ENCODE results near the gene MYOZ2.

The MYOZ2 gene

DNA sequence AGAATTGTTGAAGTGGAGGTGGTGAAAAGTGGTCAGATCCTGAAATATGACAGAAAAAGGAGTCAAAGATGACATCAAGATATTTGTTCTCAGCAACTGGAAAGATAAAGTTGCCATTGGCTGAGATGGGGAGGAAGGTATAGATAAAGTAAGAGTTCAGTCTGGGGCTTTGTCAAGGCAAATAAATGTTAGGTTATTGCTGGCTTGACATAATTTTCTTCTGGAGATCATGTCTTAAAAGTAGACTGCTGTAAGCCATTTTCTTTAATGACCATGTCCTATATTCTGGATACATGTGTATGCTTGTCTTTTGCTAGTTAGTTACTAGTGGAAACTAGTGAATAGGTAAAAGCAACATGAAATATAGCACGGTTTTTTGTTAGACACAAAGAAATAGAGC is 82.5 kb downstream of the MYOZ2 start:
- Histone ChIP-seq H3K4me3 (ENCODE audit: low read depth, low read length, poor library complexity, severe bottlenecking) (no peak overlapping the region), H3K79me2 (ENCODE audit: insufficient read depth, low read length) (peaks cover 31% of the 10 kb centered on the region)
- no peak for TF ChIP-seq EZH2 (IDR thresholded peaks at IDR 0.05; ENCODE audit: borderline replicate concordance, low read length)
- TF ChIP-seq, protein P1, sequence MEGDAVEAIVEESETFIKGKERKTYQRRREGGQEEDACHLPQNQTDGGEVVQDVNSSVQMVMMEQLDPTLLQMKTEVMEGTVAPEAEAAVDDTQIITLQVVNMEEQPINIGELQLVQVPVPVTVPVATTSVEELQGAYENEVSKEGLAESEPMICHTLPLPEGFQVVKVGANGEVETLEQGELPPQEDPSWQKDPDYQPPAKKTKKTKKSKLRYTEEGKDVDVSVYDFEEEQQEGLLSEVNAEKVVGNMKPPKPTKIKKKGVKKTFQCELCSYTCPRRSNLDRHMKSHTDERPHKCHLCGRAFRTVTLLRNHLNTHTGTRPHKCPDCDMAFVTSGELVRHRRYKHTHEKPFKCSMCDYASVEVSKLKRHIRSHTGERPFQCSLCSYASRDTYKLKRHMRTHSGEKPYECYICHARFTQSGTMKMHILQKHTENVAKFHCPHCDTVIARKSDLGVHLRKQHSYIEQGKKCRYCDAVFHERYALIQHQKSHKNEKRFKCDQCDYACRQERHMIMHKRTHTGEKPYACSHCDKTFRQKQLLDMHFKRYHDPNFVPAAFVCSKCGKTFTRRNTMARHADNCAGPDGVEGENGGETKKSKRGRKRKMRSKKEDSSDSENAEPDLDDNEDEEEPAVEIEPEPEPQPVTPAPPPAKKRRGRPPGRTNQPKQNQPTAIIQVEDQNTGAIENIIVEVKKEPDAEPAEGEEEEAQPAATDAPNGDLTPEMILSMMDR (IDR thresholded peaks at IDR 0.05; ENCODE audit: low read length), result no peak

DNA sequence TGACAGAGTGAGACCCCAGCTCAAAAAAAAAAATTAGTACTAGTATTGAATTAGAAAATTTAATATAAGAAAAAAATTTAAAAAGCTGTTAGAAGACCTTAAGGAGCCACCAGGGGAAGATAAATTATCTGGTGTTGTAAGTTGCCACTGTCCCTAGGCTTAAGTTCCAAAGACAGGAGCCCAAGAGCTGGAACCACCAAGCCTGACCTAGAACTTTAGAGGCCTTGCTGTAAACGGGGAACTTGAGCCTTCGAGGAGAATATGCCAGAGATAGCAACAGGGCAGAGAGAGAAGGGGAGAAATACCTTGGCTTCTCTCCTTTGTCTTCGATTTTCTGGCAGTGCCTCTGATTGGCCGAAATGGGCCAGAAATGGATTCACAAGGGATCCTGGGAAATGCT is 85.8 kb downstream of the MYOZ2 start:
- H3K27me3 ChIP-seq (ENCODE audit: insufficient read depth, low read length), result no peaks in the 10 kb centered on the region
- H3K9me3 ChIP-seq (ENCODE audit: low read length), result no peaks in the 10 kb centered on the region
- H3K36me3 ChIP-seq (ENCODE audit: insufficient read depth, low read length), result peaks cover 42% of the 10 kb centered on the region
- H3K79me2 ChIP-seq (ENCODE audit: insufficient read depth, low read length), result peaks cover 6% of the 10 kb centered on the region; the same call in 1 of the 2 replicates
- no peaks in the 10 kb centered on the region for H3K9me2 ChIP-seq (ENCODE audit: low read depth, low read length)
- no peak overlapping the region for H3K27ac ChIP-seq (ENCODE audit: low read depth, low read length, poor library complexity, severe bottlenecking)
- no peaks in the 10 kb centered on the region for H3K4me1 ChIP-seq (ENCODE audit: insufficient read depth, low read length, severe bottlenecking)
- H3K4me3 ChIP-seq (ENCODE audit: low read depth, low read length, poor library complexity, severe bottlenecking), result no peak overlapping the region
- no peak overlapping the region for H3K4me2 ChIP-seq (ENCODE audit: low read length)
- H3K9ac ChIP-seq (ENCODE audit: low read length), result no peak overlapping the region
- H4K20me1 ChIP-seq (ENCODE audit: insufficient read depth, low read length), result no peaks in the 10 kb centered on the region
- no peak for TF ChIP-seq EZH2 (IDR thresholded peaks at IDR 0.05; ENCODE audit: borderline replicate concordance, low read length)
- TF ChIP-seq, protein P1 (IDR thresholded peaks at IDR 0.05; ENCODE audit: low read length), result no peak
- no peak overlapping the region for H2AFZ ChIP-seq (ENCODE audit: low read length)
- H3F3A ChIP-seq (ENCODE audit: insufficient read depth, low read length), result no peaks in the 10 kb centered on the region

More for the DNA sequence above, 82.5 kb downstream of the MYOZ2 start:
- no peak overlapping the region for H3K9ac ChIP-seq (ENCODE audit: low read length)
- no peaks in the 10 kb centered on the region for H3K9me3 ChIP-seq (ENCODE audit: low read length)
- peaks cover 23% of the 10 kb centered on the region for H3K4me1 ChIP-seq (ENCODE audit: insufficient read depth, low read length, severe bottlenecking)
- H3K4me2 ChIP-seq (ENCODE audit: low read length), result no peak overlapping the region
- H3K27me3 ChIP-seq (ENCODE audit: insufficient read depth, low read length), result no peaks in the 10 kb centered on the region
- no peak overlapping the region for H3K27ac ChIP-seq (ENCODE audit: low read depth, low read length, poor library complexity, severe bottlenecking)
- no peaks in the 10 kb centered on the region for H4K20me1 ChIP-seq (ENCODE audit: insufficient read depth, low read length)
- no peaks in the 10 kb centered on the region for H3K9me2 ChIP-seq (ENCODE audit: low read depth, low read length)
- H3F3A ChIP-seq (ENCODE audit: insufficient read depth, low read length), result no peaks in the 10 kb centered on the region
- peaks cover 37% of the 10 kb centered on the region for H3K36me3 ChIP-seq (ENCODE audit: insufficient read depth, low read length)
- no peak overlapping the region for H2AFZ ChIP-seq (ENCODE audit: low read length)

DNA sequence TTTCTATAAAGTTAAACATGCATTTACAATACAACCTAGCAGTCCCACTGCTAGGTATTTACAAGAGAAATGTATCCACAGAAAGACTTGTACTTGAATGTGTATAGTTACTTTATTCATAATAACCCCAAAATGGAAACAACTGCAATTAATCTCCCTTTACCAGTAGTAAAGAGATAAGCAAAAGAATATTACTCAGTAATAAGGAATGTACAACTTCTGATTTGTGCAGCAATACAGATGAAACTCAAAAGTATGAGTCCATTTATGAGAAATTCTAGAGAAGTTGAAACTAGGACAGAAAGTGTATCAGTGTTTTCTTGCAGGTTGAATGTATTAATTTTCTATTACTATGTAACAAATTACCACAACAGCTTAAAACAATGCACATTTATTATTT is 92.1 kb downstream of the MYOZ2 start:
- Histone ChIP-seq H3K36me3 (ENCODE audit: insufficient read depth, low read length) (peaks cover 8% of the 10 kb centered on the region; the same call in 1 of the 2 replicates), H3K9me2 (ENCODE audit: low read depth, low read length) (no peaks in the 10 kb centered on the region), H4K20me1 (ENCODE audit: insufficient read depth, low read length) (no peaks in the 10 kb centered on the region), H3K27ac (ENCODE audit: low read depth, low read length, poor library complexity, severe bottlenecking) (no peak overlapping the region), H3K9me3 (ENCODE audit: low read length) (no peaks in the 10 kb centered on the region), H3F3A (ENCODE audit: insufficient read depth, low read length) (no peaks in the 10 kb centered on the region), H3K27me3 (ENCODE audit: insufficient read depth, low read length) (no peaks in the 10 kb centered on the region), H2AFZ (ENCODE audit: low read length) (no peak overlapping the region), H3K4me3 (ENCODE audit: low read depth, low read length, poor library complexity, severe bottlenecking) (no peak overlapping the region), H3K79me2 (ENCODE audit: insufficient read depth, low read length) (no peaks in the 10 kb centered on the region), H3K9ac (ENCODE audit: low read length) (no peak overlapping the region), H3K4me2 (ENCODE audit: low read length) (no peak overlapping the region), H3K4me1 (ENCODE audit: insufficient read depth, low read length, severe bottlenecking) (peaks cover 3% of the 10 kb centered on the region)
- TF ChIP-seq, protein P1 (IDR thresholded peaks at IDR 0.05; ENCODE audit: low read length), result no peak
- TF ChIP-seq EZH2 (IDR thresholded peaks at IDR 0.05; ENCODE audit: borderline replicate concordance, low read length), result no peak

All from OCI-LY1 (cell line).